Right renal cortex interstitium (tissue), 3 donors: ENCODE measurements around the gene BOD1L2. TPM values are rescaled to one million over a fixed set of nuclear protein-coding genes. Genes with fewer than 3 reads are reported as not detected.

Experiments
- DNase-seq, 3 donors: peaks; one replicate each; pipeline ENCODE4 v3.0.0-alpha.2; 2013; ENCODE audit warnings: low read depth in 3 of 3, low spot score in 2 of 3
- polyA plus RNA-seq, 3 donors: library from polyadenylated mRNA; unstranded; fragments of 120-200 nt; gene quantifications; one replicate each; pipeline ENCODE4 v1.2.1, GENCODE V29; 2013; ENCODE audit not compliant: insufficient read length in 3 of 3

Gene BOD1L2
- polyA plus RNA-seq, 3 donors: not detected

GRCh38 chr18:57149531-57149930 is 2.6 kb downstream of the BOD1L2 start:
- no peak for DNase-seq

GRCh38 chr18:57150081-57150480 is 3.2 kb downstream of the BOD1L2 start:
- DNase-seq: no peak

DNA sequence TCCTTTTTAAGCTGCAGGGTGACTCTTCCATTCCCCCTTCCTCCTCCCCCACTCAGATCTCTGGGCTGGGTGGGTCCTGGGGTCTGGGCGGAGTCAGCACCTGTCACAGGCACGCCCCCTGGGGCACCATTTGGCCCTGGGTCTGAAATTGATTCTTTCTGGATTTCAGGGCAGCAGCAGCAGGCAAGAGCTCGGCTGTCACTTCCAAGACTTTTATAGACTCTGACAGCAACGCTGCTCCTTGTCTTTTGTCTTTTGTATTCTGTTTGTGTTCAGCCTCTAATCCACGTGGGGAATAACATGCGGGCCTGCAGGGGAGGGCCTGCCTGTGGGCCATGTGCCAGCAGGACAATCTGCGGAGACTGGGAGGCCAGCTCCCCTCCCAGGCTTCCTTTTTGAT is 3.9 kb downstream of the BOD1L2 start:
- peak in 1 of 3 donors; percentile 4 for DNase-seq

DNA sequence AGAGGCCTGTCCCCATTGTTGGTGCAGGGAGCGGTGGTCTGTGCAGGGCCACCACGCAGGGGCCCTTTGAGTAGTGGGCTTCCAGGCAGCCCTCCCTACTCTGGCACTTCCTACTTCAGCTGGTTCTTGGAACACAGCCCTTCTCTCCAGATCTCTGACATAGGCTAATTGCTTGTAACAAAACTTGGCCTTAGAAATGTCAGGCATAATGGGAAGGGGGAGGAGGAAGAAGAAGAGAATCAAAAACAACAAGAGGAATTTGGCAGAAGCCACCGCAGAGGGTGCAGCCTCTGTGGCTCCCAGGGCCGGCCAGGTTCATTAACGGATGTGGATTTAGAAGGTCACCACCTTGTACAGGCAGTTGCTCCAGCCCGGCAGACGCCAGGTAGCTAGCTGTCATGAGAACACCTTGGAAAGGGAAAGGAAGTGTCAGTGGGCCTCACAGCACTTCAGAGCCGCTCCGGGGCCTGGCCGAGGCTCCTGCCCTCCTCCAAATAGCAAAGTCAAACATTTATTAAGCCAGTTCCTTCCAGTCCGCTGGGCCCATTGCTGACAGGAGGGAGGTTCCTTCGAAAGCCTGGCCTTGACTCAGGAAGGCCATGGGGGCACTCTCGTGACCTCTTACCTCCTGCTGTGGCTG is 7.4 kb downstream of the BOD1L2 start:
- DNase-seq: no peak

DNA sequence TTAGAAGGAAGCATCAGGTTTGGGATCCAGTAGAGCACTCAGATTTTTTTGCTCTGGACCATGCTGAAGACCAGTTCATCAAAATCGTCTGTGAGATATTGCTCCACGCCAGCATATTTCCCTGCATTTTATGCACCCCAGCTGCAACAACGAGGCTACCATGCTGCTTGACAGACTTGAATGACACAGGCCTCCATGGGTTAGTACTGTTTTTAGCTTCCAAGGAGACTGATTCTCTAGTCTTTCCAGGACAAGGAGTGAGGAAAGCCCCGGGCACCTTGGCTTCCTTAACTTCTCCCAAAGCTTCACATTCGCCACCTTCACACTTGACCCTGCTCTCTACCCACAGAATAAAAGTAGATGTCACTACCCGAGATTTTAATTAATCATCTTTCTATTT is 17.5 kb downstream of the BOD1L2 start:
- DNase-seq: no peak

- no peak for DNase-seq
These were observed 20.9 kb downstream of the BOD1L2 start for GRCh38 chr18:57167617-57168308.

DNA sequence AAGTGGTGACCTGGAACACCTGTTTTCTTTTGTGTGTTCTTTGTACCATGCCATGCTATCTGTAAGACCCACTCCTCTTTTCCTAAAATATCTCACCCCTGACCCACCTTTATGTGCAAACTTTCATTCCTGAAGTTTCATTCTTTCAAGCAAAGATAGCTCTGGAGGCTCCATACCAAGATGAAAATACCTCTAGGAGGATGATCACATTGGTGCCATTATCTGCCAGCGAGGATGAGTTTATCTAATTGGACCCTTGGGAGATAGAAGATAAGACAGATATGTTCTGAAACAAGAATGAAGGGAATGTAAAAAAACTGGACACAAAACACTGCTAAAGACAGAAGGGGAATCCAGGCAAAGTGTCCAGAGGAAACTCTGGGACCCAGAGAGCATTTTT is 24.1 kb downstream of the BOD1L2 start:
- DNase-seq: no peak

DNA sequence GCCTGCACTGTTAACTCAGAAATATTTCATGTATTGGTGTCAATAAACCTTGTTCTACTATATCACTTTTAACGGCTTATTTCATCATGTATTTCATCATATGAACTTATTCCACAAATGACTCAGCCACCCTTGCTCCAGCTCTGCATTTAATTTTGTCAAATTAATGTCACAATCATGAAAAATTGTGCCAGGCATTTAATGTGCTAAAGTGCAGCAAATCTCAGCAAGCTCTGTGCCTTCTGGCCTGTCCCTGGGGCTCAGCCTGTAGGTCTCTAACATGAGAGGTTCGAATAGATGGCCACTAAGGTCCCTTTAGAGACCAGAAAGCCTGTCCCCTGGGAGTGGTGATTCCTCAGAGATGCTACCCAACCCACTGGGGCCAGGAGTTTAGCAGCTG is 28.6 kb downstream of the BOD1L2 start:
- DNase-seq: no peak

DNA sequence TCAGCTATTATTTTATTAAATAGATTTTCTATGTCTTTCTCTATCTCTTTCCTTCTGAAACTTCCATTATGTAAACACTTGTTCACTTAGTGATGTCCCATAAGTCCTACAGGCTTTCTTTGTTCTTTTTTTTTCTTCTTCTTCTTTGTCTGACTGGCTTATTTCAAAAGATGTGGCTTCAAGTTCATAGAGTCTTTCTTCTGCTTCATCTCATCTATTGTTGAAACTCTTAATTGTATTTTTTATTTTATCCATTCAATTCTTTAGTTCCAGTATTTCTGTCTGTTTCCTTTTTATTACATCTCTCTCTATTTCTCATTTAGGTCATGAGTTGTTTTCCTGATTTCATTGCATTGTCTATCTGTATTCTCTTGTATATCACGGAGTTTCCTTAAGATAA is 38.5 kb downstream of the BOD1L2 start:
- DNase-seq: no peak

GRCh38 chr18:57188851-57189557 is 42.1 kb downstream of the BOD1L2 start:
- DNase-seq: no peak

GRCh38 chr18:57190026-57190425 is 43.1 kb downstream of the BOD1L2 start:
- DNase-seq: no peak

DNA sequence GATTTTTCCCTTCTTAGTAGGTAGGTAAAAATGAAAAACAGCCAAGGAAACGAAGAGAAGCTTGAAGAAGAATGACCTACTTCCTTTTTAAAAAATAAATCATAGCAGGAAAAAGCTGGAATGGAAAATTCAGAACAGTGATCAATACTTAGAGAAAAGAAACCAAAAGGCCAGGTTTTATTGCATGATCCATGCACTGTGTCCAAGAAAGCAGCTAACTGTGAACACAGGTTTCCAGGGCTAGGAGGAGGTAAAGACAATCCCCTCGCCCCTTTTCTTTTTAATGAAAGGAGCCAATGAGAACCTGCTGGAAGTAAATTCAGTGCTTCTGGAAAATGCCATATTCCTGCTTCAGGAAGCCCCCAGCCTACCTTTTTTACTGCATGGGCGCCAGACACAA is 47.2 kb downstream of the BOD1L2 start:
- DNase-seq: no peak

GRCh38 chr18:57194622-57195021 is 47.7 kb downstream of the BOD1L2 start:
- DNase-seq: no peak

GRCh38 chr18:57195341-57195740 is 48.5 kb downstream of the BOD1L2 start:
- DNase-seq: no peak

DNA sequence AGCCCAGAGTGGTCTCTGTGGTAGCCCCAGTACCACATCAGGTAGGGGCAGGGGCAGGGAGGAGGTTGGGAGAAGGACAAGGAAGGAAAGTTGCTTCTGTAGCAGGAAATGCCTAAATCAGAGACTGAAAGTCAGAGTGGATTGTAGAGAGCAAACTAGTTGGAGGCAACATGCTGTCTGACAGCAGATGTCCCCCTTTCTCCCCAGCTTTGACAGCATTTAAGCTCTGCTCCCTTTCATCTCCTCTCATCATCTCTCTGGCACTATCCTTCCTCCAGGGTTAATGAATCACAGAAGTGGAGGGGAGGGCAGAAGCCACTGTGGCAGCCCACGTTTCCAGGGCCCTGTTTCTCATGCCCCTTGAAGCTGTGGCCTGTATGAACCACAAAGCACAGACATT is 50.4 kb downstream of the BOD1L2 start:
- DNase-seq: no peak

DNA sequence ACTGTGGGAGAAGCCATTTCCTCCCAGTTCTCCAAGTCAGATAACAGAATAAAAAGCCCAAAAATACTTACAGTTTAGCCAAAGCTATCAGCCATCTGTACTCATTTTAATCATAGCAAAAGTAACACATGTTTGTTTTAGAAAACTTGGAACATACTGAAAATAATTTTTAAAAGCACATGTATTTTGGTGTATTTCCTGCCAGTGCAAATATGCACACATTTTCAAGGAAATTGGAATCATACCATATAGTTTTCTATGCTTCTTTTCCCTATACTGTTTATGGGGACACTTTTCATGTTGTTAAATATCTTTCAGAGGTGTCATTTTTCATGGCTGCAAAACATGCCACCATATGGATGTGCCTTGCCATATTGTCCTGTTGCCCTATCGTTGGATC is 51.2 kb downstream of the BOD1L2 start:
- DNase-seq: no peak

Other genes with a start within 250 kb of the BOD1L2 start
- gene ST8SIA3, start 205.5 kb downstream of the BOD1L2 start, polyA plus RNA-seq: not detected